ENCODE data around the gene STAM.

GRCh38 chr10:17651896-17652295 is 7.9 kb downstream of the STAM start:
- TF ChIP-seq CTCF (IDR thresholded peaks at IDR 0.05; ENCODE audit: extremely low read depth in 1 of 2, insufficient read depth in 1 of 2, low read depth in 1 of 2, low read length in 2 of 2) (no peak), EZH2 (IDR thresholded peaks at IDR 0.05; ENCODE audit: borderline replicate concordance, low read depth, low read length, severe bottlenecking) (no peak), MYC (IDR thresholded peaks at IDR 0.05; ENCODE audit: low read depth, low read length) (no peak), POLR2A (IDR thresholded peaks at IDR 0.05; ENCODE audit: low read depth, low read length) (no peak), POLR2AphosphoS5 (IDR thresholded peaks at IDR 0.05; ENCODE audit: insufficient read depth, low read depth, low read length) (no peak), GATA2 (IDR thresholded peaks at IDR 0.05; ENCODE audit: insufficient read depth, insufficient read length, low read depth, low read length) (no peak), JUN (IDR thresholded peaks at IDR 0.05; ENCODE audit: borderline replicate concordance, insufficient read depth, insufficient read length, low read depth) (no peak), FOS (IDR thresholded peaks at IDR 0.05; ENCODE audit: borderline replicate concordance, insufficient read depth, low read length) (no peak)
